ENCODE results near the gene TEDC1. TPM values are rescaled to one million over a fixed set of nuclear protein-coding genes. Genes with fewer than 3 reads are reported as not detected.

TEDC1 gene, protein sequence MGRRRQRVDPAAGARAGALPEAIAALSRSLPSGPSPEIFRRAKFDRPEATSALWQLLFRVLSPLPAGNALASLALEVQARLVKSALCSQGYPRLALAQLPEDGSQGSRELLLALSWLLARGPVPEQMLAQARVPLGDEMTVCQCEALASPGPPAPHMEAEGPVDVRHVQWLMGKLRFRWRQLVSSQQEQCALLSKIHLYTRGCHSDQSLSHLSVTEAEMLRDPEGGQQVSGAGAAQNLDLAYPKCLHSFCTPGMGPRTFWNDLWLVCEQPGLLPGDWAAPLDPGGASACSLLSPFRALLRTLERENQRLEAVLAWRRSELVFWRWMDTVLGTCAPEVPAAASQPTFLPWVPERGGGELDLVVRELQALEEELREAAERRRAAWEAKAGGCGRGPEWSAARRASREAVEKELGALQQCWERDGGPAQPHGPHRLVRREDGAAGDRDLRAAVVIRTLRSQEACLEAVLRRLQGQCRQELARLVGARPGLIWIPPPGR
- total RNA-seq (100 to 1,000 TPM in 1 of 5 donors, 10 to 100 TPM in 4; 32.8 to 186 (median 37.5) TPM), total RNA-seq (13.4 to 328 (median 34.1) reads per million in 29 experiments)
- total RNA-seq (2013) = 15.7 TPM

DNA sequence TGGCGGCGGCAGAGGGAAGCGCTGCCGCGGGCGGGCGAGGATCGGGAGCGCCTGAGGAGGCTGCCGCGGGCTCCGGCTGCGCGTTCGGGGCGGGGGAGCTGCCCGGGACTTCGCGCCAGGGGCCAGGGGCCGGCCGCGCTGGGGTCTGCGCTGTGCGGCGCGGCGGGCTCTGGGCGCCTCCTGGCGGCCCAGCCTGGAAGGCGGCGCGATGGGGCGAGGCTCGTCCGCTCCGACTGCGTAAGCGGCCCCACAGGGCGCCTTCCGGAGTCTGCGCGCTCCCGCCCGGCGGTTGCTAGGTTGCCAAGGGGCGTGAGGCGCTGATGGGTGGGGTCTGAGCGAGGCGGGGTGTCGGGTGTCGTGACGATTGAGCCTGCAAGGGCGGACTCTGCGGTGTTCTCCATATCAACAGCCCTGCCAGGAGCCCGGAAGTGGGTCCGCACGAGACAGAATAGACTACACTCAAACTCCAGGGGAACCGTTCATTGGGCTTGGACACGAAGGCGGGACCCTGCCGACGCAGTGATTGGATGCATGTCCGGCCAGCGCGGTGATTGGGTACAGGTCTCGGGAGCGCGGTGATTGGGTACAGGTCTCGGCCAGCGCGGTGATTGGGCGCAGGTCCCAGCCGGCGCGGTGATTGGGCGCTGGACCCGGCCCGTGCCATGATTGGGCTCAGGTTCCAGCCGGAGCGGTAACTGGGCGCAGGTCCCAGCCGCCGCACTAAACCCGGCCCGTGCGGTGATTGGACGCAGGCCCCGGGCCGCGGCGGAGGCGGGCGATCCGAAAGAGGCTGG lies at the start of gene TEDC1:
TEDC1 (plus strand) TSS at position 675 of the 794 bp plus-strand sequence. CDS start 130 bp downstream, outside the sequence.
- Histone ChIP-seq H3K4me3 (ENCODE audit: control insufficient read depth in 1 of 2, extremely low read depth in 1 of 2, low read length in 1 of 2) (peak within 1 kb of the TSS; percentile 58 to 94), H3K27me3 (replicated peaks in 1 of 2; ENCODE audit: control insufficient read depth in 2 of 2, extremely low read depth in 1 of 2, insufficient read depth in 2 of 2, low read length in 1 of 2) (no peaks in the 10 kb centered on the region), H3K27ac (ENCODE audit: low read length) (peak within 1 kb of the TSS; percentile 100), H3K9me3 (no peaks in the 10 kb centered on the region), H3K4me1 (ENCODE audit: control insufficient read depth in 1 of 2, extremely low read depth in 1 of 2, insufficient read depth in 2 of 2, low read length in 2 of 2) (peaks cover 10 to 53% of the 10 kb centered on the region in 2 experiments), H3K36me3 (ENCODE audit: control insufficient read depth in 2 of 2, extremely low read depth in 1 of 2, insufficient read depth in 1 of 2, low read length in 1 of 2) (peaks cover 0 to 9% of the 10 kb centered on the region in 2 donors)
- no peaks in the 10 kb centered on the region for H3K27me3 Mint-ChIP-seq
- peaks cover 23 to 29% (median 25%) of the 10 kb centered on the region in 3 donors for H3K4me1 Mint-ChIP-seq
- DNase-seq (peak; percentile 94 to 100 (median 99)), ATAC-seq (replicated peaks in 1 of 4) (peak; percentile 72 to 74 (median 72))
- CTCF ChIA-PET = interaction anchor here in 1 of 2 donors (0.6 to 3.7 kb wide), 5 partner anchors 9 to 190 kb away, joined by 3 to 74 read pairs (median 3); partner anchors contain the start of gene BRF1
- H3K36me3 Mint-ChIP-seq = peaks cover 5% of the 10 kb centered on the region
- under 1% methylated on average over 94 of the region's 94 CpGs for WGBS (ENCODE audit: insufficient coverage)
- H3K4me3 Mint-ChIP-seq = peak within 1 kb of the TSS; percentile 79 to 87 (median 84)
- peak within 1 kb of the TSS; percentile 93 to 98 for H3K27ac Mint-ChIP-seq
- POLR2A ChIA-PET = interaction anchor here (1.1 to 1.5 kb wide), 3 partner anchors 9 to 10 kb away, joined by 3 to 15 read pairs (median 3); no protein-coding TSS in a partner anchor
- no peaks in the 10 kb centered on the region for H3K9me3 Mint-ChIP-seq

DNA sequence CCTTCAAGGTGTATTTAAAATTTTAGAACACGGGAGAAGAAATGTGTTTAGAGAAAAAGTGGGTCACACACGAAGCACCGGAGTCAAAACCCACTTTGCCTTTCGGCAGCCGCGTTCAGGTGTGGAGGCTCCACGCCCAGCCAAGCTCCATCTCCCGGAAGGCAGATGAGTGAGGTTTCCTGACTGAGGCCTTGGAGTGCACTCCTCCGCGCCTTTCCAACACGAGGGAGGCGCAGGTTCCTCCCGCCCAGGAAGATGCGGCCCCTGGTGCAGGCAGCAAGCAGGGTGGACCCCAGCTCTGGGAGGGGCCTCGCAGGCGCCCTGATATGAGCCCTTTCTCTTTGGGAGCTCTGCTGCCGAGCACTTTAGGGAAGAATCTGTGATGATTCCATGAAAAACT lies 48.9 kb upstream of the TEDC1 start:
- peaks cover 2 to 5% (median 2%) of the 10 kb centered on the region in 3 donors for H3K4me1 Mint-ChIP-seq
- H3K4me3 ChIP-seq (ENCODE audit: control insufficient read depth in 1 of 2, extremely low read depth in 1 of 2, low read length in 1 of 2) = no peak overlapping the region
- ChIA-PET POLR2A (no interaction called here), CTCF (no interaction called here)
- DNase-seq (no peak), ATAC-seq (replicated peaks in 1 of 4) (no peak)
- H3K9me3 Mint-ChIP-seq = no peaks in the 10 kb centered on the region
- peaks cover 17 to 23% of the 10 kb centered on the region in 2 donors for H3K36me3 ChIP-seq (ENCODE audit: control insufficient read depth in 2 of 2, extremely low read depth in 1 of 2, insufficient read depth in 1 of 2, low read length in 1 of 2)
- H3K9me3 ChIP-seq = no peaks in the 10 kb centered on the region
- no peaks in the 10 kb centered on the region for H3K27me3 ChIP-seq (replicated peaks in 1 of 2; ENCODE audit: control insufficient read depth in 2 of 2, extremely low read depth in 1 of 2, insufficient read depth in 2 of 2, low read length in 1 of 2)
- no peak overlapping the region for H3K4me3 Mint-ChIP-seq
- no peak overlapping the region for H3K27ac Mint-ChIP-seq
- peaks cover 0 to 12% of the 10 kb centered on the region in 2 experiments for H3K4me1 ChIP-seq (ENCODE audit: control insufficient read depth in 1 of 2, extremely low read depth in 1 of 2, insufficient read depth in 2 of 2, low read length in 2 of 2)
- H3K36me3 Mint-ChIP-seq = peaks cover 4% of the 10 kb centered on the region
- WGBS (ENCODE audit: insufficient coverage) = 96% methylated on average over 11 of the region's 17 CpGs
- H3K27me3 Mint-ChIP-seq = no peaks in the 10 kb centered on the region
- no peak overlapping the region for H3K27ac ChIP-seq (ENCODE audit: low read length)

DNA sequence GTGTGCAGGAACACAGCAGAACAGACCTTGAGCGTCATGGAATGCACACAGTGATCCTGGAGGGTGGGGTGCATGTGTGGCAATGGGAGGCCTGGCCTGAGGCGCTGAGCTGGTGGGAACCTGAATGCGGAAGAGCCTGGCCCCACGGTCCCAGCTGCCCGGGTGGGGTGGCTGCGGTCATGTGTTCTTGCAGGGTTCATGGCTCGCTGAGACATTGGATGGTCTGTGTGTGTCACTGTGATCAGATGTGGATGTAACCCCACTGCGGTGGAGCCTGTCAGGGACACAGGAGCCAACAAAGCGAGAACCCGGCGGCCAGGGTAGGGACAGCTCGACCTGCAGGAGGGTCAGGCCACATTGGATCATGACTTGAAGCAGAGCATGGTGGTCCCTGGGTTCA lies 48.2 kb upstream of the TEDC1 start:
- H3K9me3 ChIP-seq = no peaks in the 10 kb centered on the region
- DNase-seq (no peak), ATAC-seq (replicated peaks in 1 of 4) (no peak)
- Mint-ChIP-seq H3K9me3 (no peaks in the 10 kb centered on the region), H3K4me3 (no peak overlapping the region), H3K4me1 (peaks cover 2 to 5% (median 2%) of the 10 kb centered on the region in 3 donors), H3K27me3 (no peaks in the 10 kb centered on the region), H3K27ac (no peak overlapping the region), H3K36me3 (peaks cover 4% of the 10 kb centered on the region)
- ChIA-PET POLR2A (no interaction called here), CTCF (no interaction called here)
- 90% methylated on average over 12 of the region's 12 CpGs for WGBS (ENCODE audit: insufficient coverage)
- H3K4me1 ChIP-seq (ENCODE audit: control insufficient read depth in 1 of 2, extremely low read depth in 1 of 2, insufficient read depth in 2 of 2, low read length in 2 of 2) = peaks cover 0 to 8% of the 10 kb centered on the region in 2 experiments
- no peak overlapping the region for H3K27ac ChIP-seq (ENCODE audit: low read length)
- no peak overlapping the region for H3K4me3 ChIP-seq (ENCODE audit: control insufficient read depth in 1 of 2, extremely low read depth in 1 of 2, low read length in 1 of 2)
- no peaks in the 10 kb centered on the region for H3K27me3 ChIP-seq (replicated peaks in 1 of 2; ENCODE audit: control insufficient read depth in 2 of 2, extremely low read depth in 1 of 2, insufficient read depth in 2 of 2, low read length in 1 of 2)
- H3K36me3 ChIP-seq (ENCODE audit: control insufficient read depth in 2 of 2, extremely low read depth in 1 of 2, insufficient read depth in 1 of 2, low read length in 1 of 2) = peaks cover 18 to 23% of the 10 kb centered on the region in 2 donors

DNA sequence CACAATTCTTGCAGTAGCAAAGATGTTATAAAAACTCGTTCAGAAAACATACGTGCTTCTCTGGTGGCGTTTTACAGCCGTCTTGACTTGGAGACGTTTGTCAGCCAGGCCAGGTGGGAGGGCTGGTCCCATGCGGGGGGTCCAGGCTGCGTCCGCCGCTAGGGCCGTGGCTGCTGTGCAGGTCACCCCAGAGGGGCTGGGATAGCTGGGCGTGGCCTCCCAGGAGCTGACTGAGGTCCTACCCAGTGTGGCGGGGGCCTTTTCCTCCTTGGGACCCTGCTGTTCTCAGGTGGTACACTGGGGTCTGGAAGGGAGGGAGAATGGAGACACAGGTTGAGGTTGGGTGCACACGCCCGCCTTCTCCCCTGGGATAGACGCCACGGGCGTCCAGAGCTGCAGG lies 46.2 kb upstream of the TEDC1 start:
- ATAC-seq (replicated peaks in 1 of 4) (no peak), DNase-seq (no peak)
- Mint-ChIP-seq H3K27me3 (no peaks in the 10 kb centered on the region), H3K36me3 (peaks cover 4% of the 10 kb centered on the region), H3K27ac (no peak overlapping the region), H3K4me1 (no peaks in the 10 kb centered on the region), H3K9me3 (no peaks in the 10 kb centered on the region), H3K4me3 (no peak overlapping the region)
- CTCF ChIA-PET = interaction anchor here in 1 of 2 donors (0.6 kb wide), 1 partner anchor 654 kb away, joined by 6 read pairs; no protein-coding TSS in a partner anchor
- 96% methylated on average over 17 of the region's 17 CpGs for WGBS (ENCODE audit: insufficient coverage)
- Histone ChIP-seq H3K4me3 (ENCODE audit: control insufficient read depth in 1 of 2, extremely low read depth in 1 of 2, low read length in 1 of 2) (no peak overlapping the region), H3K27ac (ENCODE audit: low read length) (no peak overlapping the region), H3K36me3 (ENCODE audit: control insufficient read depth in 2 of 2, extremely low read depth in 1 of 2, insufficient read depth in 1 of 2, low read length in 1 of 2) (peaks cover 13 to 23% of the 10 kb centered on the region in 2 donors), H3K4me1 (ENCODE audit: control insufficient read depth in 1 of 2, extremely low read depth in 1 of 2, insufficient read depth in 2 of 2, low read length in 2 of 2) (peaks cover 0 to 13% of the 10 kb centered on the region in 2 experiments), H3K9me3 (no peaks in the 10 kb centered on the region), H3K27me3 (replicated peaks in 1 of 2; ENCODE audit: control insufficient read depth in 2 of 2, extremely low read depth in 1 of 2, insufficient read depth in 2 of 2, low read length in 1 of 2) (no peaks in the 10 kb centered on the region)
- POLR2A ChIA-PET = no interaction called here

DNA sequence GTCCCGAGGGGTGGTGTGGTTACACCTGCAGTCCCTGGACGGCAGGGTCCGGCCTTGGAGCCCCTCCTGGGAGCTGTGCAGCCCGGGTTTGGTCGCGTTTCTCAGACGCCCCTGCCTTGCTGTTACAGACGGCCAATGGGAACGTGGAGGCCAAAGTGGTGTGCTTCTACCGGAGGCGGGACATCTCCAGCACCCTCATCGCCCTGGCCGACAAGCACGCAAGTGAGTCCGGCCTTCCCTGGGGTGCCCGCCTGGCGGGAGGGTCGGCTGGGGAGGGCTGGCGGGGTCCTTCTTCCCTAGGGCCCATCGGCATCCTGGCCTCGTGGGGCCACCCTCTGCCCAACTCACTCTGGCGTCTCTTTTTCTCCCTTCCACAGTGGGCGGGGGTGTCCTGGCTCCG lies 45.8 kb upstream of the TEDC1 start:
- Histone ChIP-seq H3K27ac (ENCODE audit: low read length) (no peak overlapping the region), H3K4me1 (ENCODE audit: control insufficient read depth in 1 of 2, extremely low read depth in 1 of 2, insufficient read depth in 2 of 2, low read length in 2 of 2) (peaks cover 0 to 13% of the 10 kb centered on the region in 2 experiments), H3K36me3 (ENCODE audit: control insufficient read depth in 2 of 2, extremely low read depth in 1 of 2, insufficient read depth in 1 of 2, low read length in 1 of 2) (peaks cover 15 to 21% of the 10 kb centered on the region in 2 donors), H3K9me3 (no peaks in the 10 kb centered on the region), H3K27me3 (replicated peaks in 1 of 2; ENCODE audit: control insufficient read depth in 2 of 2, extremely low read depth in 1 of 2, insufficient read depth in 2 of 2, low read length in 1 of 2) (no peaks in the 10 kb centered on the region), H3K4me3 (ENCODE audit: control insufficient read depth in 1 of 2, extremely low read depth in 1 of 2, low read length in 1 of 2) (no peak overlapping the region)
- no peak overlapping the region for H3K27ac Mint-ChIP-seq
- 95% methylated on average over 17 of the region's 24 CpGs for WGBS (ENCODE audit: insufficient coverage)
- ChIA-PET POLR2A (no interaction called here), CTCF (interaction anchor here in 1 of 2 donors (0.6 kb wide), 1 partner anchor 655 kb away, joined by 6 read pairs; no protein-coding TSS in a partner anchor)
- no peaks in the 10 kb centered on the region for H3K4me1 Mint-ChIP-seq
- no peaks in the 10 kb centered on the region for H3K27me3 Mint-ChIP-seq
- peaks cover 4% of the 10 kb centered on the region for H3K36me3 Mint-ChIP-seq
- H3K9me3 Mint-ChIP-seq = no peaks in the 10 kb centered on the region
- no peak for DNase-seq
- no peak overlapping the region for H3K4me3 Mint-ChIP-seq
- no peak for ATAC-seq (replicated peaks in 1 of 4)
